HepG2 (cell line): ENCODE data around the gene TGM1. TPM values are rescaled to one million over a fixed set of nuclear protein-coding genes. Genes with fewer than 3 reads are reported as not detected.

ENCODE experiments used
- ATAC-seq: fragments of 200-7000 bp; cut with Tn5 transposase; 3 replicates; pipeline ENCODE4 v1.9.1; 2020; ENCODE audit warnings: mild to moderate bottlenecking, moderate library complexity
- BruUV-seq: library from RNA; stranded (reverse); fragments of 400-500 nt; replicated peaks from 2 replicates; lab custom pipeline; 2021; lab: Mats Ljungman, UMichigan
- CTCF ChIA-PET: fragments of 300-600 bp; formaldehyde crosslinking; extraction: SDS; loops from one replicate; lab custom pipeline; 2021; ENCODE audit warnings: low total read pairs, inconsistent platforms, low intra/inter-chr PET ratio; lab: Yijun Ruan, JAX
- POLR2A ChIA-PET: fragments of 350-600 bp; sonication (Branson Sonifier 250); formaldehyde crosslinking; loops from one replicate; lab custom pipeline; 2020; ENCODE audit warnings: antibody characterized with exemption, inconsistent platforms; lab: Yijun Ruan, JAX
- DNase-seq: peaks from one replicate; pipeline ENCODE4 v3.0.0-alpha.2; 2015; ENCODE audit warnings: low spot score
- FAIRE-seq: peaks from 3 replicates; lab custom pipeline; 2011; peaks lifted over from hg19 to GRCh38; lab: Jason Lieb, UNC
- H2AFZ ChIP-seq: one replicate; pipeline ENCODE4 v1.6.1; 2011; ENCODE audit warnings: low read length, inconsistent platforms
- H3K27ac ChIP-seq: fragments of 300-600 bp; 3 replicates; pipeline ENCODE4 v1.8.0; 2011; ENCODE audit warnings: mixed run types, mild to moderate bottlenecking, mixed read lengths, low read length, inconsistent platforms; ENCODE audit not compliant: insufficient read depth; ENCODE audit errors: extremely low read length
- H3K27me3 ChIP-seq, 2 experiments: fragments of 200-600 bp in 1 of 2; 2 replicates in 1 of 2; 3 replicates in 1 of 2; pipeline versions ENCODE4 v1.6.0 to v1.8.0; 2011; ENCODE audit warnings: low read length in 2 of 2, mild to moderate bottlenecking in 2 of 2, moderate library complexity in 2 of 2, inconsistent platforms in 1 of 2; ENCODE audit not compliant: insufficient read depth in 2 of 2, control insufficient read depth in 1 of 2
- H3K36me3 ChIP-seq, 2 experiments: fragments of 200-600 bp in 1 of 2; replicated peaks in 1 of 2; 2 replicates in 1 of 2; 3 replicates in 1 of 2; pipeline versions ENCODE4 v1.5.1 to v1.8.0; 2011; ENCODE audit warnings: low read length in 2 of 2, inconsistent platforms in 1 of 2; ENCODE audit not compliant: insufficient read depth in 2 of 2, control insufficient read depth in 1 of 2
- H3K4me1 ChIP-seq: 2 replicates; pipeline ENCODE4 v1.5.1; 2012; ENCODE audit warnings: low read length, inconsistent platforms; ENCODE audit not compliant: insufficient read depth
- H3K4me2 ChIP-seq: 2 replicates; pipeline ENCODE4 v1.6.0; 2011; ENCODE audit warnings: low read depth, low read length, inconsistent platforms
- H3K4me3 ChIP-seq, 3 experiments: fragments of 200-600 bp in 1 of 3; sonication (generic), shearing (Covaris generic) in 1 of 3; replicated peaks in 1 of 3; 2 replicates each; pipeline ENCODE4 v1.5.1; 2011 to 2016; ENCODE audit warnings: low read length in 3 of 3, inconsistent platforms in 2 of 3, low read depth in 2 of 3, mild to moderate bottlenecking in 2 of 3, control low read depth in 1 of 3, mixed read lengths in 1 of 3; ENCODE audit not compliant: insufficient read depth in 1 of 3
- H3K79me2 ChIP-seq: one replicate; pipeline ENCODE4 v1.6.1; 2011; ENCODE audit warnings: low read length, inconsistent platforms; ENCODE audit not compliant: insufficient read depth
- H3K9ac ChIP-seq: 2 replicates; pipeline ENCODE4 v1.6.0; 2011; ENCODE audit warnings: mild to moderate bottlenecking, low read depth, low read length, inconsistent platforms; ENCODE audit not compliant: insufficient read depth
- H3K9me3 ChIP-seq: 2 replicates; pipeline ENCODE4 v1.5.1; 2012; ENCODE audit warnings: mild to moderate bottlenecking, low read length
- H4K20me1 ChIP-seq: 2 replicates; pipeline ENCODE4 v1.6.0; 2011; ENCODE audit warnings: inconsistent platforms, mild to moderate bottlenecking, low read length, moderate library complexity; ENCODE audit not compliant: insufficient read depth
- ATM ChIP-seq: fragments of 450-650 bp; IDR thresholded peaks from 2 replicates; pipeline ENCODE4 v1.7.1; 2017; ENCODE audit warnings: mild to moderate bottlenecking, borderline replicate concordance
- CBX1 ChIP-seq: IDR thresholded peaks from one replicate; pipeline ENCODE4 v1.6.1; 2016; ENCODE audit warnings: antibody characterized with exemption, low read depth
- EED ChIP-seq: sonication (generic); formaldehyde crosslinking; IDR thresholded peaks from 2 replicates; pipeline ENCODE4 v1.5.0; 2020; ENCODE audit warnings: mild to moderate bottlenecking, missing genetic modification reagents
- LBX2 ChIP-seq: sonication (generic); formaldehyde crosslinking; IDR thresholded peaks from 2 replicates; pipeline ENCODE4 v1.5.0; 2020; ENCODE audit warnings: missing genetic modification reagents, mild to moderate bottlenecking, borderline replicate concordance
- NFIB ChIP-seq: sonication (generic); formaldehyde crosslinking; IDR thresholded peaks from 2 replicates; pipeline ENCODE4 v1.9.0; 2021; ENCODE audit warnings: missing genetic modification reagents, mild to moderate bottlenecking, borderline replicate concordance
- TRIM24 ChIP-seq: sonication (generic); formaldehyde crosslinking; IDR thresholded peaks from 2 replicates; pipeline ENCODE4 v1.8.0; 2022; ENCODE audit warnings: mild to moderate bottlenecking, missing genetic modification reagents
- ZFP41 ChIP-seq: sonication (generic); formaldehyde crosslinking; IDR thresholded peaks from 2 replicates; pipeline ENCODE4 v1.4.0; 2020; ENCODE audit warnings: mild to moderate bottlenecking, missing genetic modification reagents, borderline replicate concordance
- ZKSCAN1 ChIP-seq: fragments of 150-350 bp; IDR thresholded peaks from 2 replicates; pipeline ENCODE4 v1.6.1; 2014; ENCODE audit warnings: low read length
- ZNF121 ChIP-seq: sonication (generic); formaldehyde crosslinking; IDR thresholded peaks from 2 replicates; pipeline ENCODE4 v1.5.0; 2020; ENCODE audit warnings: mild to moderate bottlenecking, missing genetic modification reagents
- ZNF550 ChIP-seq: sonication (generic); formaldehyde crosslinking; IDR thresholded peaks from 2 replicates; pipeline ENCODE4 v1.4.0; 2020; ENCODE audit warnings: mild to moderate bottlenecking, missing genetic modification reagents, borderline replicate concordance
- WGBS: methylation state at CpG from one replicate; pipeline ENCODE4 v1.1.6; 2017; ENCODE audit warnings: low lambda C conversion rate; 5-methylcytosine and 5-hydroxymethylcytosine counted together
- in situ Hi-C: cut with HindIII; loops from 2 replicates; pipeline ENCODE4 v1.10.0; 2017; ENCODE audit warnings: low pct_unique_long_range_greater_than_20kb; ENCODE audit not compliant: extremely low pct_ligation_motif_present
- intact Hi-C: fragments of 100-400 bp; cut with micrococcal nuclease; formaldehyde crosslinking; loops from one replicate; pipeline ENCODE4 v1.10.0; 2022; ENCODE audit not compliant: unreplicated experiment
- polyA plus RNA-seq, 8 experiments: library from polyadenylated mRNA; depleted of rRNA in 3 of 8; stranded (reverse) in 7 of 8; unstranded in 1 of 8; fragments of >200 nt; fragmentation: Illumina TruSeq in 4 of 8; extraction: Trizol in 4 of 8; gene quantifications; 2 replicates each; pipeline versions ENCODE4 v1.2.1 to v1.2.3, GENCODE V29; 2011 to 2016; ENCODE audit warnings: low read depth in 4 of 8, missing spikeins in 1 of 8, mixed read lengths in 1 of 8; ENCODE audit not compliant: insufficient read depth in 1 of 8
- total RNA-seq, 5 experiments: library from RNA; depleted of rRNA; stranded (reverse); fragments of >200 nt; fragmentation: Illumina TruSeq; extraction: Trizol; gene quantifications; 2 replicates each; pipeline ENCODE4 v1.2.3, GENCODE V29; 2016; ENCODE audit warnings: low read depth in 1 of 5
- TF ChIP-seq, protein P1 (sequence below): sonication (generic); formaldehyde crosslinking; conservative IDR thresholded peaks from 2 replicates; pipeline ENCODE4 v1.5.0; 2020; ENCODE audit warnings: missing genetic modification reagents
- TF ChIP-seq, protein P2 (sequence below): sonication (generic); formaldehyde crosslinking; IDR thresholded peaks from 2 replicates; pipeline ENCODE4 v1.5.0; 2020; ENCODE audit warnings: mild to moderate bottlenecking, missing genetic modification reagents

Gene TGM1
- total and polyA plus RNA-seq, 2 of the 13 experiments (the other 11 are each of a cell fraction or from before 2014, with no cell fraction given): 3.2 to 10.6 TPM

DNA sequence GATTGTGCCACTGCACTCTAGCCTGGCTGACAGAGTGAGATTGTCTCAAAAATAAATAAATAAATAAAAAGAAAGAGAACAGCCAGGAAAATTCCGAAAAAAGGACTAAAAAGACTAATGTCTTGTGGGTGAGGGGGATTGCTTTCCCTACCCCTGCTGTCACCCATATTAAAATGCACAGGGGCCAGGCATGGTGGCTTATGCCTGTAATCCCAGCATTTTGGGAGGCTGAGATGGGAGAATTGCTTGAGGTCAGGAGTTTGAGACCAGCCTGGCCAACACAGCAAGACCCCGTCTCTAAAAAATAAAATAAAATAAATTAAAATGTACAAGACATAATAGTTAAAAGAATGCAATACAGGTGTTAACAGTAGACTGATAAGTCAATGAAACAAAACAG, 30.5 kb upstream of the TGM1 start:
- FAIRE-seq: no peak
- Histone ChIP-seq H3K9ac (no peak overlapping the region), H2AFZ (no peak overlapping the region), H3K4me3 (no peak overlapping the region), H3K4me1 (peaks cover 33% of the 10 kb centered on the region), H3K79me2 (peaks cover 11% of the 10 kb centered on the region)
- no peak for DNase-seq
- in situ Hi-C loops: no loop called here
- 95% methylated on average over 2 of the region's 2 CpGs for WGBS
- TF ChIP-seq ZNF121: peak; percentile 53; the same call in 1 of the 2 replicates
- no peak for TF ChIP-seq ZFP41 (CRISPR knock-in tag)
- no peak for TF ChIP-seq ZKSCAN1
- TF ChIP-seq ZNF550: peak; percentile 51; the same call in 1 of the 2 replicates
- TF ChIP-seq, all 625 proteins: peak for 2
- Histone ChIP-seq H3K36me3 (peaks cover 50 to 69% of the 10 kb centered on the region in 2 experiments), H4K20me1 (no peaks in the 10 kb centered on the region), H3K9me3 (no peaks in the 10 kb centered on the region), H3K4me2 (no peak overlapping the region), H3K27ac (no peak overlapping the region), H3K27me3 (no peaks in the 10 kb centered on the region)
- no peak for ATAC-seq
- POLR2A ChIA-PET: interaction anchor here (1.4 to 24.7 kb wide), 4 partner anchors 15 to 53 kb away, joined by 4 to 850 read pairs (median 25); partner anchors contain the start of genes GMPR2, NEDD8, RABGGTA and TINF2
- intact Hi-C loops: loop anchor here (10.0 kb wide), 1 partner anchor 989 kb away; the partner anchor contains the start of genes BCL2L2 and PPP1R3E
- no TSS peak for BruUV-seq
- CTCF ChIA-PET: no interaction called here

- Histone ChIP-seq H3K9me3 (no peaks in the 10 kb centered on the region), H3K9ac (no peak overlapping the region), H4K20me1 (no peaks in the 10 kb centered on the region), H2AFZ (no peak overlapping the region), H3K27me3 (no peaks in the 10 kb centered on the region), H3K4me1 (peaks cover 20% of the 10 kb centered on the region), H3K79me2 (peaks cover 4% of the 10 kb centered on the region), H3K4me2 (no peak overlapping the region), H3K27ac (no peak overlapping the region), H3K4me3 (no peak overlapping the region), H3K36me3 (peaks cover 50 to 69% of the 10 kb centered on the region in 2 experiments)
- BruUV-seq: no TSS peak
- CTCF ChIA-PET: no interaction called here
- ATAC-seq: no peak
- WGBS: 97% methylated on average over 11 of the region's 11 CpGs
- no peak for FAIRE-seq
- intact Hi-C loops: loop anchor here (10.0 kb wide), 1 partner anchor 987 kb away; the partner anchor contains the start of genes BCL2L2 and PPP1R3E
- DNase-seq: no peak
- in situ Hi-C loops: no loop called here
- POLR2A ChIA-PET: interaction anchor here (0.7 to 24.7 kb wide), 8 partner anchors 10 to 131 kb away, joined by 3 to 850 read pairs (median 4); partner anchors contain the start of genes CHMP4A, GMPR2, IRF9 and NEDD8
- TF ChIP-seq TRIM24 (CRISPR knock-in tag) (no peak), ATM (no peak), LBX2 (CRISPR knock-in tag) (0 out of 2 replicates have a peak, but pooled peaks have one; percentile 22), CBX1 (no peak), NFIB (CRISPR knock-in tag) (peak; percentile 71; the same call in 1 of the 2 replicates), EED (CRISPR knock-in tag) (no peak; the same call in 1 of the 2 replicates)
- TF ChIP-seq, protein P1, sequence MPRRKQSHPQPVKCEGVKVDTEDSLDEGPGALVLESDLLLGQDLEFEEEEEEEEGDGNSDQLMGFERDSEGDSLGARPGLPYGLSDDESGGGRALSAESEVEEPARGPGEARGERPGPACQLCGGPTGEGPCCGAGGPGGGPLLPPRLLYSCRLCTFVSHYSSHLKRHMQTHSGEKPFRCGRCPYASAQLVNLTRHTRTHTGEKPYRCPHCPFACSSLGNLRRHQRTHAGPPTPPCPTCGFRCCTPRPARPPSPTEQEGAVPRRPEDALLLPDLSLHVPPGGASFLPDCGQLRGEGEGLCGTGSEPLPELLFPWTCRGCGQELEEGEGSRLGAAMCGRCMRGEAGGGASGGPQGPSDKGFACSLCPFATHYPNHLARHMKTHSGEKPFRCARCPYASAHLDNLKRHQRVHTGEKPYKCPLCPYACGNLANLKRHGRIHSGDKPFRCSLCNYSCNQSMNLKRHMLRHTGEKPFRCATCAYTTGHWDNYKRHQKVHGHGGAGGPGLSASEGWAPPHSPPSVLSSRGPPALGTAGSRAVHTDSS (CRISPR knock-in tag): no peak
- TF ChIP-seq, protein P2, sequence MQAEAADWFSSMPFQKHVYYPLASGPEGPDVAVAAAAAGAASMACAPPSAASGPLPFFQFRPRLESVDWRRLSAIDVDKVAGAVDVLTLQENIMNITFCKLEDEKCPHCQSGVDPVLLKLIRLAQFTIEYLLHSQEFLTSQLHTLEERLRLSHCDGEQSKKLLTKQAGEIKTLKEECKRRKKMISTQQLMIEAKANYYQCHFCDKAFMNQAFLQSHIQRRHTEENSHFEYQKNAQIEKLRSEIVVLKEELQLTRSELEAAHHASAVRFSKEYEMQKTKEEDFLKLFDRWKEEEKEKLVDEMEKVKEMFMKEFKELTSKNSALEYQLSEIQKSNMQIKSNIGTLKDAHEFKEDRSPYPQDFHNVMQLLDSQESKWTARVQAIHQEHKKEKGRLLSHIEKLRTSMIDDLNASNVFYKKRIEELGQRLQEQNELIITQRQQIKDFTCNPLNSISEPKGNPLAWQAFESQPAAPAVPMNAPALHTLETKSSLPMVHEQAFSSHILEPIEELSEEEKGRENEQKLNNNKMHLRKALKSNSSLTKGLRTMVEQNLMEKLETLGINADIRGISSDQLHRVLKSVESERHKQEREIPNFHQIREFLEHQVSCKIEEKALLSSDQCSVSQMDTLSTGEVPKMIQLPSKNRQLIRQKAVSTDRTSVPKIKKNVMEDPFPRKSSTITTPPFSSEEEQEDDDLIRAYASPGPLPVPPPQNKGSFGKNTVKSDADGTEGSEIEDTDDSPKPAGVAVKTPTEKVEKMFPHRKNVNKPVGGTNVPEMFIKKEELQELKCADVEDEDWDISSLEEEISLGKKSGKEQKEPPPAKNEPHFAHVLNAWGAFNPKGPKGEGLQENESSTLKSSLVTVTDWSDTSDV (CRISPR knock-in tag): peak; percentile 64; the same call in 1 of the 2 replicates
Measured at GRCh38 chr14:24292118-24292807, 29.3 kb upstream of the TGM1 start.
